NCI-H345 treated with DMSO at 0.1 percent for 48 hours (cell line): ENCODE measurements around the gene BRCA1.
"Not testable (repeated sequence)": the region's sequence is repeated elsewhere in the genome, so short reads cannot be mapped to it uniquely, and the experiment has no call there.

Source experiments
- DNase-seq: peaks from one replicate; lab custom pipeline; 2025; ENCODE audit not compliant: unreplicated experiment; lab: John Stamatoyannopoulos, UW

BRCA1 gene

GRCh38 chr17:43006639-43007551, 118.3 kb downstream of the BRCA1 start, which contains the start of gene IFI35:
TSS of gene IFI35 (plus strand) at chr17:43006784. CDS start at chr17:43006948, 164 bp downstream.
- no peak for DNase-seq

- DNase-seq: no peak
Observed at GRCh38 chr17:43003542-43004172, 121.5 kb downstream of the BRCA1 start.

GRCh38 chr17:43000894-43001293, 124.3 kb downstream of the BRCA1 start:
- DNase-seq: not testable (repeated sequence)

GRCh38 chr17:42999003-42999525, 126.1 kb downstream of the BRCA1 start:
- no peak for DNase-seq

- DNase-seq: peak; percentile 98
Observed at GRCh38 chr17:42997984-42998938, 126.9 kb downstream of the BRCA1 start, which contains the start of gene RPL27. TSS of gene RPL27 (plus strand) at chr17:42998419. CDS start at chr17:42998751, 332 bp downstream.

GRCh38 chr17:42997390-42997983, 127.7 kb downstream of the BRCA1 start:
- DNase-seq: no peak
